GM19324 (cell line): ENCODE measurements around the gene CERS6.
A peak's percentile ranks its signal among the peaks of the same experiment; 100 is the strongest.

ENCODE experiments used
- ATAC-seq: cut with Tn5 transposase; IDR thresholded peaks from one replicate; pipeline ENCODE4 v1.9.1; 2021; ENCODE audit warnings: mild to moderate bottlenecking, moderate library complexity; ENCODE audit not compliant: unreplicated experiment, low FRiP score

The CERS6 gene

DNA sequence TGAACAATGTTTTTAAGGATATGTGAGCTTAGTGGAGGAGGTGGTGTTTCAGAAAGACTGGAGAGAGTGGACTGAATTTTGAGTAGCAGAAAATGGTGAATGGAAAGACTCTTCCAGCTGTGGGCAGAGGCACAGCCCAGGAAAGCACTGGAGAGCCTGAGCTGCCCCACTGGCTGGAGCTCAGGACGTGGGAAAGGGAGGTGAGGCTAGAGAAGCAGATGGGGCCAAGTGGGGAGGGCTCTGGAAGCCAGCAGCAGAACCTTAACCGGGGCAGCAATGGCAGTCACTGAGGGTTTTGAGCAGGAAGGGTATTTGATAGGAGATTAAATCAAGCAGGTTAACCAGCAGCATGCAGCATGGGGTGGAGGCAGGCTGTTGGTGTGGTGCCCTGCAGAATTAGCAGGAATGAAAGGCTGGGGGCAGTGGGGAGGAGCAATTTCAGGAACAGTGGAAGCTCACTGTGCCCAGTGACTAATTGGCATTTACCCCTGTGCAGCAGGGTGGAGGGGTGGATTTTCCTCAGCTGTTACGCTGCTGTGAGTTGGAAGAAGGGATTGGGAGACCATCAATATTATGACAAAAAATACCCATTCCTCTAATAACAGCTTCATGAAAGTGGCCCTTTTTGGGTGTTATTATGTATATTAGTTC, 136.2 kb downstream of the CERS6 start:
- ATAC-seq: no peak

DNA sequence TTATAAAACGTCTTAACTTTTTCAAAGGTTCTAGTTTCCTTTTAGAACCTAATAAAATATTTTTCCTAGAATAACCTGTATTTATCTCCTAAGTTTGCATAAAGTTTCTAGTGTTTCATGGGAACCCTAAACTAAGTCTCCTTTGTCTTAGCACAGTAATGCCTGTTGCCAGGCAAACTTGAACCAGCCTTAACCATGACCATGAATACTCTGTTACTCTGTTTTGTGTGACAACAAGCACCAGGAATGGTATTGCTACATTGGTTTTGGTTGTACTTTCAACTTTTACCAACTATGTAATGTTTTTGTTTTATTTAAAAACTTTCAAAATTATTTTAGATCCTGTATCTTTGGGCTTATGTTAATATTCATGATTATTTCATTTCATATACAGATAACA, 137.6 kb downstream of the CERS6 start:
- peak; percentile 47 for ATAC-seq

GRCh38 chr2:168594778-168595177, 138.7 kb downstream of the CERS6 start:
- ATAC-seq: peak; percentile 59

- ATAC-seq: no peak
Observed at GRCh38 chr2:168596881-168597655, 141.0 kb downstream of the CERS6 start.

DNA sequence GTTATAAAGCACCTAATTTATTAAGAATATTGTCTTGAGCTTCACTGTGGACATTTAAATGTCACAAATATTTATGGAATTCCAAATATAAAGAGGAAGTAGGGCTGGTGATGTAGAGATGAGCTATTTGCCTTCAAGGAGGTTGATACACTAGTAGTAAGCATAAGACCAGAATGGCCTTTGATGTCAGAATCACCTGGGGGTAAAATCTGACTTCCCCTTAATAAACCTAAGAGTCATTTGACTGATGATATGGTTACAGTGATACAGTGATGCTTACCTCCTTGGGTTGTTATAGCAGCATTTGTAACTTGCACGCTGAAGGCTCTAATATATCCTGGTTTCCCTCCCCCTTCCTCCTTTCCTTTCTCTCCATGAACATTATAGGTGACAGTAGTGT, 143.7 kb downstream of the CERS6 start:
- no peak for ATAC-seq

DNA sequence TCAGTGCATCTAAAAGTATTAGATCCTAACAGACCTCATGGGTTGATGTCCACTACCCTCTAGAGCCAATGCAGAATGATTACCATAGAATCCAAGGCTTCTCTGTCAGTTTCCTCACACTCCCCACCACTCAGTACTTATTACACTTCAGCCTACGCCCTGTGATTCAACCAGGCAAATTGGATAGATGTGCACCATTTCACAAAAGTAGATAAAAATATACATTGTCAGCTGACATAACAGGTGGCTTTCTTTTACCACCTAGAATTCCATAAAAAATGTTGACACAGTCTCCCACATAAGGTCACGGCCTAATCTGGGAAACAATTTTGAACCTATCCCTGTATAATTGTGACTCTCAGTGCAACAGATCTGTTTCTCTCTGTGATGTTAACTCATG, 144.9 kb downstream of the CERS6 start:
- ATAC-seq: no peak

- ATAC-seq: peak; percentile 67
Observed at GRCh38 chr2:168601741-168602140, 145.7 kb downstream of the CERS6 start.

DNA sequence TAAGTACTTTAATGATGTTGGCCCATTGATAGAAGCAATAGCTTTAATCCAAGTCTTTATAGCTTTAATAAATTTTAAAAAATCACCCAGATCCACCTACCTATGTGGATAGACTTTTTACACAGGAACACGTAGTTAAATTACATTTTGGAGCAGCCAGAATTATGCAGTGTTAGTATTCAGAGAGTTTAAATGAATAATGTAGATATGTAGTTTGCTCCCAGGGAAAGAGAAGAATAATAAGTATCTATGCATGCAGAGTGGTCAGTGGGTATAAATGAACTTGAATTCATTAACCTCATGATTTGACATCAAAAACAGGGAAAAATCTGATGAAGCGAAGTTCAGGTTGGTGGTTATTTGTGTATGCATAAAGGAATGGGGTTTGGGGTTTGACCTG, 146.3 kb downstream of the CERS6 start:
- ATAC-seq: no peak

DNA sequence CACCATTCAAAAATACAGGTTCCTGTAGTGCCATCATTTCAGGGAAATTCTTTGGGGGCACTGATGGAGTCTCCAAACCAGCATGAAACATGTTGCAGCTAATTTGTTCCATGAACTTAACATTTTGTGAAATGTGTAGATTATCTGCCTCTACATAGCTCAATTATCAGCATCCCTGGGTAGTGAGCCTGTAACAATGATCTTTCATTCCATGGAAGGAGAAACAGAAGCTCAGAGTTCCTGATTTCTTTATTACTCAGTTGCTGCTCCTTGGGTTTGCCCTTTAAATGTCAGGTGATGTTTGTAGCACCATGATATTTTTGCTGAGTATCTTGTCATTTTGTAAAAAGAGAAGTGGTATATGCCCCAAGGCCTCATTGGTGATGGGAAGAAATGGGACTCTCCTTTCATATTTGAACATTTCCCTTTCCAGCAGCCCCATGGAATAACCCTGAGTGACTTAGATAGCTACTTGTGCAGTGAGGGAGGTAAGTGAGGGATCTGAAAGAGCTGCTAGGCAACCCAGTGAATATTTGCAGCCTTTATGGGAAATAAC, 146.9 kb downstream of the CERS6 start:
- ATAC-seq: no peak

DNA sequence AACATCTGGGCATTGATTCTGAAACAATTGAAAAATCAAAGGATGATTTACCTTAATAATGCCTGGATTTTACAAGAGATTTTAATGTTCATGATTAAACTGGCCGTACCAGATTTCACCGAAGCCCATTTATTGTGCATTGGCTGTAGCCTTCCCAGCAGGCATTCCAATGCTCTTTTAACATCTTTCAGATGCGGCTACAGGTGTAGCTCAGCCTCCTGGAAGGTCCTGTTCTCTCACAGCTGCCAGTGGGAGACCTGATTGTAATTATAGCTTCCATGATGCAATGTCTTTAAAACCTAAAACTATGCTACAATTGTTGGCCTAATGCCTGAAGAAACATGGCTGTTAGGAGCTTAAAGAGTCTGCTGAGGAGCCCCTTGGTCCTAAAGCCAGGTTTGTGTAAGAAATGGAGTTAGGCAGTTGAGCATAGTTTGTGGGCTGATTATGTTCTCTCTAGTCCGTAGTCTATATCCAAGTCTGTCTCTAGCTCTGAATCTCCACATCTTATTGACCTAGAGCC, 147.4 kb downstream of the CERS6 start:
- ATAC-seq: no peak

GRCh38 chr2:168604252-168604651, 148.2 kb downstream of the CERS6 start:
- no peak for ATAC-seq

DNA sequence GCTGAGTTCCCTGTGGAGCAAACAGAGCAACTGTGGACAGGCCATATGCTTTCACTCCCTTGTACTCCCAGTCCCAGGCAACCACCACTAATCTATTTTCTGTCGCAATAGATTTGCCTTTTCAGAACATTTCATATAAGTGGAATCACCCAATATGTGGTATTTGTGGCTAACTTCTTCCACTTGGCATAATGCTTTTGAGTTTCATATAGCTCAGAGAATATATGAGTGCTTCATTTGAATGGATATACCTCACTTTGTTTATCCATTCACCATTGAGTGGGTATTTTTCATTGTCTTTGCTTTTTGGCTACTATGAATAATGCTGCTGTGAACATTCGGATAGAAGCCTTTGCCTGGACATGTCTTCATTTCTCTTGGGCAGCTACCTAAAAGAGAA, 151.9 kb downstream of the CERS6 start:
- ATAC-seq: no peak

DNA sequence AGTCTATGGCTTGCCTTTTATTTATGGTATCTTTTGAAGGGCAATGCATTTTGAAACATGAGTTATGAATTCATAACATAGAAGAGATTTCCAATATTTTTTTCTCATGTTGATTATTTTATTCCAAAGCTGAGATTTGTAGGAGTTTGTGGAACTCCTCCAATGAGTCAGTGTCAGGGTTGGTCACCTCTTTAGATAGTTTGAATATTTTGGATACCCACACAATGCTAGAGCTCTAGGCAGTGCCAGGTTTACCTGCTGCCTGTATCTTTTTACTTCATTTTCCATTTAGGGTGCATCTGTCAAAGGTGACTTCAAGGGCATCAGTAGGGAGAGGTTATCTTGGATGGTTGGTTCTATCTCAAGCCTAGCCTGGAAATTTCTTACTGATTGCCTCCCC, 152.7 kb downstream of the CERS6 start:
- no peak for ATAC-seq

DNA sequence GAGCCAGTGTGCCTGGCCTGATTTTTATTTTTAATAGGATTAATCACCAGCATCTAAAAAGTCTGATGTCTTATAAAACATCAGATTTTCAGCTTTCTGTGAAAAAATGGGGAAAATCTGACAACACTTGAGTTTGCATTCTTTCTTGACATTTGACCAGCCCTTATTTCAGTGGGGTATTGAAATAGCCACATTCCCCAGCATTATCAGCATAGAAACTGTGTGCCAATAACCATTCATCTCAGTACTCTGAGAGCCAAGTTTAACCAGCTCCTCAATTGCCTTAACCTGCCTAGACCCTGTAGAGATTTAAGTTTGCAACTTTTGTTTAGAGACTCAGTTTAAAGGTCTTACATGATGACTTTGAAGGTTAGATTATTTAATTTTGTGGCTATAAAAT, 155.0 kb downstream of the CERS6 start:
- ATAC-seq: no peak

GRCh38 chr2:168611896-168612650, 156.0 kb downstream of the CERS6 start:
- ATAC-seq: no peak

GRCh38 chr2:168612719-168613118, 156.6 kb downstream of the CERS6 start:
- ATAC-seq: no peak

DNA sequence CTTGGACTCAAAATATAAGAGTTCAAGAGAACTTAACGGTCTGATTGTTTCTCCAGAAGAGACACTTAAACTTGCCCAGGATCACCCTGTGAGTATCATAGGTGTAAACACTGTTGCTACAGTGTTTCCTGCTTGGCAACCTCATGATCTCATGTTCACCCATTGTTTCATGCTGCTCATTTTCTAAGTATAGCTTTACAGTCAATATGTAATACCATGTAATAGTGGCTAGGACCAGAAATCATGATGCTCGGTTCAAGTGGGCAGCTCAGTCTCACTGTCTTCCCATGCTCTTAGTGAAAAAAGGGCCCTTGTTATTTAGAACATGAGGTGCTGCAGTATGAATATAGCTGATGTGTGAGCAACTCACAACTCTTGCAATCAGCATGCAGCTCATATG, 157.5 kb downstream of the CERS6 start:
- ATAC-seq: no peak

GRCh38 chr2:168614172-168615018, 158.3 kb downstream of the CERS6 start:
- no peak for ATAC-seq

GRCh38 chr2:168620554-168620953, 164.5 kb downstream of the CERS6 start:
- no peak for ATAC-seq

DNA sequence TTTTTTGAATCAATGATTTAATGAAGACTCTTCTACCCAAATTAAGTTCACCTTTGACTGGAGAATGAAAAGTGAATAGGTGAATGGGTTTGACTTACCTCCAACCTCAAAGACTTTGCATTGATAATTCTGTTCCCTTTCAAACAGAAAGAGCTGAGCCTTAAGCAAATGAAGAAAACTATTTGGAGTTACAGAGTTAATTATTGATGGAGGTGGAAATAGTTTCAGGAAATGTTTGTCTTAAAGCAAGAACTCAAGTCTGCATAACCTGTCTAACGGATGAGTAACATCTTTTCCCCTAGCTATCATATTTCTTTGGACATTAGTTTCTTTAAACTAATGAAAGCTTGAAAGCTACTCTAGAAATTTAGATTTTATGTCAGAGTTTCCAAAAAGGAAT, 166.5 kb downstream of the CERS6 start:
- ATAC-seq: peak; percentile 71
